ENCODE results near the gene NOTCH4. TPM values are rescaled to one million over a fixed set of nuclear protein-coding genes. Genes with fewer than 3 reads are reported as not detected.
"Not testable (repeated sequence)": the region's sequence is repeated elsewhere in the genome, so short reads cannot be mapped to it uniquely, and the experiment has no call there.

Gene NOTCH4
- total and polyA plus RNA-seq, 2 donors: 11.2 to 27.6 TPM

- Histone ChIP-seq H3K4me1 (ENCODE audit: insufficient read depth) (no peaks in the 10 kb centered on the region), H3K36me3 (ENCODE audit: insufficient read depth) (no peaks in the 10 kb centered on the region), H3K4me3 (ENCODE audit: low read depth, low read length) (no peak overlapping the region), H3K27ac (ENCODE audit: low read depth) (no peak overlapping the region)
- 66% methylated on average over 12 of the region's 12 CpGs for WGBS
- no peak for DNase-seq (ENCODE audit: extremely low spot score)
Observed at GRCh38 chr6:32187009-32187709, 36.7 kb downstream of the NOTCH4 start.

DNA sequence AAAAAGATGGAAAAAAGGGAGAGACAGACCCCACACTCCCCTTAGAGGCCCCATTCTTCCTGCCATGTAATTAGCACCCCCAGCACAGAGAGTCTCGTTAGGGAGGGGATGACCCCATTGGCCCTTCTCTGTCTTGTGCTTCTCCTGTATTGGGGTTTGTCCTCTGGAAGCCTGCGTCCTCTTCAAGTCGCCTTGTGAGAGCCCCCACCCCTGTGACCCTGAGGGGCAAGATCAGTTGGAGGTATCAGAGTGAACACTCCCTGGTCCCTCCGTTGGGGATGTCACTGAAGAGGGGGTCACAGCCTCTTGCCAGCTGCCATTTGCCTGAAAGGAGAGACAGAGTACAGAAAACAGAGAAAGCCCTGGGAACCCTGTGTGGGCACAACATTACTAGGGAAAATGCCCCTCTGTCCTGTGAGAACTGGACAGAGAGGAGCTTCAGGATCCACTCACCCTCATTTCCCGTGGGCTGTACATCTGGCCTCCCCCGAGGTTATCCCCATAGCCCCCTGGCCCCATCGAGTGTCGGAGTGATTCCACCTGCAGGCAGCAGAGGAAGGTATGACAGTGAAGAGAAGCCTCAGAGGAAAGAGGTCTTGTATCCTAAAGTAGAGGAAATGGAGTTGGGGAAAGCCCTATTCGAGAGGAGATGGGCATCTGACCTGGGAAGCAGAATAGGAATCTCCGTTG is 37.6 kb downstream of the NOTCH4 start:
- not testable (repeated sequence) for DNase-seq (ENCODE audit: extremely low spot score); H3K4me3 ChIP-seq (ENCODE audit: low read depth, low read length); H3K27ac ChIP-seq (ENCODE audit: low read depth); H3K36me3 ChIP-seq (ENCODE audit: insufficient read depth); H3K4me1 ChIP-seq (ENCODE audit: insufficient read depth)
- WGBS: 60% methylated on average over 10 of the region's 10 CpGs

DNA sequence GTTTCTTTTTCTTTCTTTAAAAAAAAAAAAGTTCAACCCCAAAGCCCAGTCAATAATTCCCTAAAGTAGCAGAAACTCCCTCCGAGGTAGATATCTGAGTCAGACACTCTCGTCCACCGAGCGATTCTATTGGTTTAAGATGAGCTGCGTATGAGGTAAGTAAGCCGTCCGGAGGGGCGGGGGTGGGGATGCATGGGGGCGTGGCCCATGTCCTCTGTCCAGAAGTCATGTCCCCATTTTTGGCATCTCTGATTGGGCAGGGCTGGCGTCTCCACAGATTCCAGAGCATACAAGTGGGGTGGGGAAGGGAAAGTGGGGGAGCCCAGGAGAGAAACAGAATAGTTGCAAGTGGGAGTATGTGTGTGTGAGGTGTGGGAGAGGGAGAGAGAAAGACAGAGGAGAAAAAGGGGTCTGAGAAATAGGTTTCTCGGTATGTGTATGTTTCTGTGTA is 38.2 kb downstream of the NOTCH4 start:
- not testable (repeated sequence) for H3K4me1 ChIP-seq (ENCODE audit: insufficient read depth); H3K27ac ChIP-seq (ENCODE audit: low read depth); DNase-seq (ENCODE audit: extremely low spot score); H3K36me3 ChIP-seq (ENCODE audit: insufficient read depth); H3K4me3 ChIP-seq (ENCODE audit: low read depth, low read length)
- WGBS: 17% methylated on average over 11 of the region's 11 CpGs

DNA sequence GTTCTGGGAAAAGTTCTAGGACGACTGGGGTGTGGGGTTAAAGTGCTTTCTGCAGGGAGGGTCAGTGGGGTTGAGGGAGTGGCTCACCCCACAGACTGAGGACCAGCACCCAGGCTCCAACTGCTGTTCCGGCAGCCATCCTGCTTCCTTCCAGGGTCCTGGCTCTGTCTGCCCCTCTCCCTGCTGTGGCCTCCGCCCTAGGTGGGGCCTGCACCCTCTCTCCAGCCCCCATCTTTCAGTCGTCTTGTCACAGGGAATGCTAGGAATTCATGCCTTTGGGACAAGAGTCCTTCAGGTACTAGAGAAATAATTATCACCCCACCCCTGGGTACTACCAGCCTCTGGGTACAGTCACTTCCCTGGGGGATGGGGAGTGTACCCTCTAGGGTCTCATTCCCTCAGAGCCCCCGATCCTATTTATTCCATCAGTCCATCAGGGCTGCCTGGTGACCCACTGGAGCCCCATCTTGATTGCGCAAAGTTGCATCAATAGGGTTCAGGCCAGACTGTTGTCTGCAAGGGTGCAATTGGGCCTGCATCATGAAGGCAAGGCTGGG is 39.7 kb downstream of the NOTCH4 start, which contains the start of gene AGER:
TSS of gene AGER (minus strand) at position 170 of the 557 bp plus-strand sequence. CDS start at position 139, 31 bp downstream.
- Histone ChIP-seq H3K4me3 (ENCODE audit: low read depth, low read length) (no peak within 1 kb of the TSS), H3K27ac (ENCODE audit: low read depth) (no peak within 1 kb of the TSS), H3K4me1 (ENCODE audit: insufficient read depth) (no peaks in the 10 kb centered on the region), H3K36me3 (ENCODE audit: insufficient read depth) (no peaks in the 10 kb centered on the region)
- WGBS: 69% methylated on average over 6 of the region's 6 CpGs
- no peak for DNase-seq (ENCODE audit: extremely low spot score)

DNA sequence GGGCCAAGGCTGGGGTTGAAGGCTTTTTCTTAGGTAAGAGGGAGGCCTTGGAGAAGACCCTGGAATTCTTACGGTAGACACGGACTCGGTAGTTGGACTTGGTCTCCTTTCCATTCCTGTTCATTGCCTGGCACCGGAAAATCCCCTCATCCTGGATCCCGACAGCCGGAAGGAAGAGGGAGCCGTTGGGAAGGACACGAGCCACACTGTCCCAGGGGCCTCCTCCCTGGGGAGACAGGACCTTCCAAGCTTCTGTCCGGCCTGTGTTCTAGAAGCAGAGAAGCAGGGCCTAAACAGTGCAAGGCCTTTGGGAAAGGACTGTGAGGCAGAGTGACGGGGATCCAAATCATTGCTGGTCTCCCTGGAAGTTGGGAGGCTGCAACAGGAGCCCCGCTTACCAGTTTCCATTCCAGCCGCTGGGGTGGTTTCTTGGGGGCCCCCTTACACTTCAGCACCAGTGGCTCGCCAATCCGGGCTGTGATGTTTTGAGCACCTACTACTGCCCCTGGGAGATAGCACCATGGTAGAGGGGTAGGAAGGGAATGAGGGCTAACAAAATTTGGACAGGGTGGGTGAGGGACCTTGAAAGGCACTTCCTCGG is 40.3 kb downstream of the NOTCH4 start:
- Histone ChIP-seq H3K36me3 (ENCODE audit: insufficient read depth) (no peaks in the 10 kb centered on the region), H3K4me1 (ENCODE audit: insufficient read depth) (no peaks in the 10 kb centered on the region), H3K4me3 (ENCODE audit: low read depth, low read length) (no peak overlapping the region), H3K27ac (ENCODE audit: low read depth) (no peak overlapping the region)
- no peak for DNase-seq (ENCODE audit: extremely low spot score)
- 82% methylated on average over 15 of the region's 15 CpGs for WGBS

DNA sequence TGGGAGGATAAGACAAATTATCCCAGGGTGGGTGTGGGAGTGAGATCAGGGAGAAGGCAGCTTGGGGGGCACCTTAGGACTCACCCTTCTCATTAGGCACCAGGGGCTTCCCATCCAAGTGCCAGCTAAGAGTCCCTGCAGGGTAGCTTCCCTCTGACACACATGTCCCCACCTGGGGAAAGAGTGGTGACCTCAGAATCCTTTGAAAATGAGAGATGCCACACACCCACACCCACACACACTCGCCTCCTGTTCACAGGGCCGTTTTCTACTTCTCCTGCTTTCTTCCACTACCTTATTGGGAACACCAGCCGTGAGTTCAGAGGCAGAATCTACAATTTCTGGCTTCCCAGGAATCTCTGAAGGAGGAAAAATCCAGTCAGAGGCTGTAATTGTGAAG is 40.8 kb downstream of the NOTCH4 start:
- no peak for DNase-seq (ENCODE audit: extremely low spot score)
- 86% methylated on average over 3 of the region's 3 CpGs for WGBS
- H3K4me3 ChIP-seq (ENCODE audit: low read depth, low read length): no peak overlapping the region
- no peak overlapping the region for H3K27ac ChIP-seq (ENCODE audit: low read depth)
- no peaks in the 10 kb centered on the region for H3K36me3 ChIP-seq (ENCODE audit: insufficient read depth)
- H3K4me1 ChIP-seq (ENCODE audit: insufficient read depth): no peaks in the 10 kb centered on the region

DNA sequence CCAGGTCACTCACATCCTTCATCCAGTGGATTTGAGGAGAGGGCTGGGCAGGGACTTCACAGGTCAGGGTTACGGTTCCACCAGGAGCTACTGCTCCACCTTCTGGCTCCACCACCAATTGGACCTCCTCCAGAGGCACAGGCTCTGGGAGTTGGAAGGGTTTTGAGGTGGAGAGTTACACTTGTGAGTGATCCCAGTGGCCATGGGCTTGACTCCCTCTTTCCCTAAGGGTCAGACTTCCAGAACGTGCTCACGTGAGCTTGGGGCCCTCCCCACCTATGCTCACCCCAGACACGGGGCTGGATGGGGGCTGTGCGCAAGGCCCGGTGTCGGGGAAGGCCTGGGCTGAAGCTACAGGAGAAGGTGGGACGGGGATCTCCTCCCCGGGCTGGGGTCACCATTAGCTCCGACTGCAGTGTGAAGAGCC is 41.3 kb downstream of the NOTCH4 start:
- Histone ChIP-seq H3K27ac (ENCODE audit: low read depth) (no peak overlapping the region), H3K4me1 (ENCODE audit: insufficient read depth) (no peaks in the 10 kb centered on the region), H3K4me3 (ENCODE audit: low read depth, low read length) (no peak overlapping the region), H3K36me3 (ENCODE audit: insufficient read depth) (no peaks in the 10 kb centered on the region)
- 86% methylated on average over 10 of the region's 10 CpGs for WGBS
- no peak for DNase-seq (ENCODE audit: extremely low spot score)

GRCh38 chr6:32181915-32182529 is 41.8 kb downstream of the NOTCH4 start:
- Histone ChIP-seq H3K4me3 (ENCODE audit: low read depth, low read length) (no peak overlapping the region), H3K4me1 (ENCODE audit: insufficient read depth) (no peaks in the 10 kb centered on the region), H3K36me3 (ENCODE audit: insufficient read depth) (no peaks in the 10 kb centered on the region), H3K27ac (ENCODE audit: low read depth) (no peak overlapping the region)
- WGBS: 83% methylated on average over 10 of the region's 10 CpGs
- DNase-seq (ENCODE audit: extremely low spot score): no peak

GRCh38 chr6:32181148-32181702 is 42.6 kb downstream of the NOTCH4 start:
- no peak overlapping the region for H3K27ac ChIP-seq (ENCODE audit: low read depth)
- DNase-seq (ENCODE audit: extremely low spot score): no peak
- WGBS: 88% methylated on average over 15 of the region's 15 CpGs
- no peaks in the 10 kb centered on the region for H3K4me1 ChIP-seq (ENCODE audit: insufficient read depth)
- H3K4me3 ChIP-seq (ENCODE audit: low read depth, low read length): no peak overlapping the region
- H3K36me3 ChIP-seq (ENCODE audit: insufficient read depth): no peaks in the 10 kb centered on the region

GRCh38 chr6:32179766-32180405 is 44.0 kb downstream of the NOTCH4 start:
- H3K4me3 ChIP-seq (ENCODE audit: low read depth, low read length): no peak overlapping the region

DNA sequence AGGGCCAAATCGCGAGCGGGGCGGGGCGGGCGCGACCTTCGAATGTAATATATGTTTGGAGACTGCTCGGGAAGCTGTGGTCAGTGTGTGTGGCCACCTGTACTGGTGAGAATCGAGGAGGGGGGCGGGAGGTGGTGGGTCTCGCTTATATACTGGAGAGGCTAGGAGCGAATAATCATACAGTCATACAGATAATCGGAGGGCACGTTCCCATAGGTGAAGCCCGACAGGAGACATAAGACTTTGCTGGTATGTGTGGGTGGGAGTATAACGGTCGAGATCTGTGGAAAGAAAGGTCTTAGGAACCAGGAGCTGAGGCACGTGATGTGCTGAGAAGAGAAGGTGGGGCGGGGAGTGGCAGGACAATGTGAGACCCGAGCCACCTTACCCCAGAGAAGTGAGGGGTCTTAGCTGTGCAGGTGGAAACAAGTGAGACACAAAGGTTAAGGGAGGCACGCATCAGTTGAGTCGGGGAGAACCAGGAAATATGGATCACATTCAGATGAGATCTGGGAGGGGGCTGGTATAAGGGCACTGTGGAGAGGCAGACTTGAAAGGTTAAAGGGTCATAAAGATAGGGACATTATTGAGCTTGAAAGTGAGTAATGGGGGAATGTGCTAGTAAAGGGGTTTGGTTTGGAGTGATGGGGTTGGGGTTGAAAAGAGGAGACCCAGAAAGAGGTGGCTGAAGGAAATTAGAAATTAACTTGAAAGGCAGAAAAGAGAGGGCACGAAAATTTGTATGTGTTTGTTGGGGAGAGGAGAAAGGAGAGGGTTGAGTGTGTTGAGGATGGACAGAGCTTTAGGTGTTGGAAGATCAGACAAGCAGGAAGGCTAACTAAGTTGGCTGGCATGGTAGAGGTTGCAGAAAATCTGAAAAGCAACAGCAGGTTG is 45.1 kb downstream of the NOTCH4 start:
- 3% methylated on average over 24 of the region's 24 CpGs for WGBS
- Histone ChIP-seq H3K36me3 (ENCODE audit: insufficient read depth) (no peaks in the 10 kb centered on the region), H3K4me1 (ENCODE audit: insufficient read depth) (peaks cover 3% of the 10 kb centered on the region)

More at GRCh38 chr6:32179766-32180405, 44.0 kb downstream of the NOTCH4 start:
- Histone ChIP-seq H3K27ac (ENCODE audit: low read depth) (no peak overlapping the region), H3K4me1 (ENCODE audit: insufficient read depth) (peaks cover 3% of the 10 kb centered on the region), H3K36me3 (ENCODE audit: insufficient read depth) (no peaks in the 10 kb centered on the region)
- no peak for DNase-seq (ENCODE audit: extremely low spot score)
- 80% methylated on average over 10 of the region's 10 CpGs for WGBS

More for the DNA sequence above, 45.1 kb downstream of the NOTCH4 start:
- no peak for DNase-seq (ENCODE audit: extremely low spot score)
- Histone ChIP-seq H3K27ac (ENCODE audit: low read depth) (peak overlapping the region; percentile 76), H3K4me3 (ENCODE audit: low read depth, low read length) (peak overlapping the region; percentile 59)
